Adrenal gland (tissue), 5 donors: Measurements from ENCODE around the gene TENT4A.

Experiments used
- CTCF ChIP-seq, 6 experiments: fragments of 450-650 bp in 4 of 6; fragments of 200-600 bp in 2 of 6; sonication (generic) in 1 of 6; IDR thresholded peaks; 1 replicate in 5 of 6; 2 replicates in 1 of 6; pipeline versions ENCODE4 v1.5.1 to v1.8.0; 2016 to 2021; ENCODE audit warnings: antibody characterized with exemption in 6 of 6, mild to moderate bottlenecking in 2 of 6, moderate library complexity in 1 of 6
- POLR2A ChIP-seq, 2 donors: fragments of 450-650 bp; IDR thresholded peaks; one replicate each; pipeline ENCODE4 v1.6.1; 2017; ENCODE audit warnings: antibody characterized with exemption in 2 of 2, mild to moderate bottlenecking in 2 of 2, moderate library complexity in 1 of 2
- donor health status: DM: no; HTN: no; CAD: no.

GRCh38 chr5:6742081-6742758 lies 29.0 kb downstream of the TENT4A start:
- TF ChIP-seq CTCF (IDR thresholded peaks at IDR 0.05) (no peak), POLR2A (IDR thresholded peaks at IDR 0.05) (no peak)
